ENCODE results near the gene XRCC3.
"Not testable (repeated sequence)": the region's sequence is repeated elsewhere in the genome, so short reads cannot be mapped to it uniquely, and the experiment has no call there.

Gene XRCC3

DNA sequence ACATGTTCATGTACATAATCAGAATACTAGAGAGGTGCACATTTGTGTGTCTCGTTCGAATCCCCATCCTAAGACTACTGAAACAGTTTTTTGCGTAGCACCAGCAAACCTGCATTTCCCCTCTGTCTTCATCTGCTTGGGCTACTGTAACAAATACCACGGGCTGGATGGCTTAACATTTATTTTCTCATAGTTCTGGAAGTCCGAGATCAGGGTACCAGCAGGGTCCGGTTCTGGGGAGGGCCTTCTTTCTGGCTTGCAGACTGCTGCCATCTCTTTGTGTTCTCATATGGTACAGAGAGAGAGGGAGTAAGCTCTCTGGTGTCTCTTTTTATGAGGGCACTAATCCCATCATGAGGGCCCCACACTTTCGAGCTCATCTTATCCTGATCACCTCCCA, 55.6 kb downstream of the XRCC3 start:
- FAIRE-seq = no peak

DNA sequence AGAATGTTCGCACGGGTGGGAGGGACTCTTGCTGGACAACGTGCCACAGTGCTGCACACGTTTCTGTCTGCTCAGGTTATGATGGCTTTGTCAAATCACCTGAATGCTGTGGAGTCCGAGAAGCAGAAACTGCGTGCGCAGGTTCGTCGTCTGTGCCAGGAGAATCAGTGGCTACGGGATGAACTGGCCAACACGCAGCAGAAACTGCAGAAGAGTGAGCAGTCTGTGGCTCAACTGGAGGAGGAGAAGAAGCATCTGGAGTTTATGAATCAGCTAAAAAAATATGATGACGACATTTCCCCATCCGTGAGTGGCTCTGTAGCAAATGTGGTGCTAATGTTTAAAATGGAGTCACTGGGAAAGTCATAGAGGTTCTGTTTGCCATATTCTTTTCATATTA, 57.8 kb downstream of the XRCC3 start:
- no peak for FAIRE-seq

DNA sequence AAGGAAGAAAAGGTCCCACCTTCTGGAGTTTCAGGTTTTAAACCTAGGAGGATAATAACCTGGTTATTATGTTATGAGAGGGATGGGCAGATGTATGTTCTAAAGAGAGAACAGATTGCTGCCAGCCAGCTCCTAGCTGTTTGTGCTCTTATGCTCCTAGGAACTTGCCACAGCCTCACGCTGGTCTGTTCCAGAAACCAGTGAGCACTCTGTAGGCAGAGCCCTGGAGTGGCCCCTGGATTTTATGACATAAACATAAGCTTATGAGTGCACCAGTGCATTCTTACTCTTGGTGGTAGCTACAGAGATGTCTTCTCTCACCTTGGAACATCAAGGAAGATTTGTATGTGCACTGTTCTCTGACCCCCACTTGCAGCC, 58.5 kb downstream of the XRCC3 start:
- FAIRE-seq = no peak

DNA sequence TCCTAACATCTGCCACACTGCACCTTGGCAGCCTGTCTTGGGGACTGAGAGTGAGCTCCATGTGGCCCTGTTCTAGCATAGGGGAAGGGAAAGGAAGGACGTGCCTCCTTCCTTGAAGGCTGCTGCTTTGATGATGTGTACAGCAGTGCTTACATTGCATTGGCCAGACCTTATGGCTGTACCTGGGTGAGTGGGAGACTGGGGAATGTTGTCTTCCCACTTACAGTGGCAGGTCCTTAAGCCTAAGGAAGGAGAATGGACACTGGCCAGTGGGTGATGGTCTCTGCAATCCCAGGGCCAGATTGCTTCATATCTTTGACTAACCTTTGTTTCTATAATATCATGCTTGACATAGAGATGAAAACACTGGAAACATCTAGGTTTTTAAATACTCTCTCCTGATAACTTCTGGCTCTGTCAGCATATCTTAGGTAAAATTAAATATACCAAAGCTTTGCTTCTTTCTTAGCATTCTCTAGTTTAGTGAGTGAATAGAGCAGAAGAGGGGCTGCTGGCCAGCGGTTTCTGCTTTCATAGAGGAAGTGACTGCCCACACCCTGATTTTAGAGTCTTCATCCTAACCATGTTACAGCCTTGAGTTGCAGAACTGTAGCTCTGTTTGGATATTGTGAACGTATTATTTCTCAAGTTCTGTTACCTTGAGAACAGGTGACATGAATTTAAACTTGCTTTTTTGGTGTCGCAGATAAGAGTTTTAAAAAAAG, 59.1 kb downstream of the XRCC3 start:
- no peak for FAIRE-seq

GRCh38 chr14:103654619-103655018, 60.6 kb downstream of the XRCC3 start:
- no peak for FAIRE-seq

DNA sequence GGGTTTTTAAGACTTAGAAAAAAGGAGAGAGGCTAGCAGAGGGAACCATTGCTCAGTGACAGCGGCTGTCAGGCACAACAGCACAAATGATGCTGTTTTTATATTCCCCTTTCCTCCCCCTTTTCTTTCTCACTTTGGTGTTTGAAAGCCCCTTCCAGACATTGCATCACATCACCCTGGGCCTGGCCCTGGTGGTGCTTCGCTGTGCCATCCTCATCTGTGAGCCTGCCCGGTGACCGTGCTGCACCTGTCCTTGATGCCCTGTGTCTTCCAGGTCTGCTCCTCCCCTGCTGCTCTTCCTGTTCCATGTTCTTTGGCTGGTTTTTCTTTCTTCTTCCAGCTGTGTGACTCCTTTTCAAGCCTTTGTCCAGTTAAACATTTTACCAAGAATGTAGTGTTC, 61.4 kb downstream of the XRCC3 start:
- FAIRE-seq = no peak

DNA sequence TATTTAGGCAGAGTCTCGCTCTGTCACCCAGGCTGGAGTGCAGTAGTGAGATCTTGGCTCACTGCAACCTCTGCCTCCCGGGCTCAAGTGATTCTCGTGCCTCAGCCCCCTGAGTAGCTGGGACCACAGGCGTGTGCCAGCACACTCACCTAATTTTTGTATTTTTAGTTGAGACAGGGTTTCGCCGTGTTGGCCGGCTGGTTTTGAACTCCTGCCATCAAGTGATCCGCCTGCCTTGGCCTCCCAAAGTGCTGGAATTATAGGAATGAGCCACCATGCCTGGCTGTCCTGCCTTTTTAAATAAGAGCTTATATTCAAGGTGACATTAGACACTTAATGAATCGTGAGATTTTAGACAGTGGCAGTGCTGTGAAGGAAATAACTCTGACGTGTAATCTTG, 61.9 kb downstream of the XRCC3 start:
- not testable (repeated sequence) for FAIRE-seq

- no peak for FAIRE-seq
Observed at GRCh38 chr14:103652806-103653205, 62.4 kb downstream of the XRCC3 start.

DNA sequence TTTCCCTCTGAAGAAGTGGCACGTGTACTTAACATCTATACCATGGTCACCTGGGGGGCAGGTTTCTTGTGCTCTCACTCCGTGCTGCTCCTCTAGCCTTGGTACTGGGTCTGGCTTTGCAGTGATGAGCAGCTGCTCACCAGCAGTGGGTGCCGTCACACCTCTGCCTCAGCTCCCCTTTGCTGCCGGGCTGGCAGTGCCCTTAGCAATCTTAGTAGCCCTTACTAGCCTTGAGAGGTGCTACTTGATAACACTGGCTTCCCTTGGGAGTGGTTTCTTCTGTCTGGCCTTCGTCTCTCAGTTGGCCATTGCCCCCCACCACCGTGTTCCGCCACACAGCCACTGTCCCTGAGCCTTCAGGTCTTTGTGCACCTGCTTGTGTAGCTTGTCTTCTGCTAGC, 63.7 kb downstream of the XRCC3 start:
- FAIRE-seq = no peak

- no peak for FAIRE-seq
Observed at GRCh38 chr14:103650213-103650612, 65.0 kb downstream of the XRCC3 start.

- FAIRE-seq = no peak
Observed at GRCh38 chr14:103649001-103649400, 66.2 kb downstream of the XRCC3 start.

Measured in G401.6 (cell line).